ENCODE measurements around the gene SYT8. TPM values are rescaled to one million over a fixed set of nuclear protein-coding genes. Genes with fewer than 3 reads are reported as not detected.

The SYT8 gene
- total RNA-seq, 1 experiment from 2014 or later = 308 TPM

GRCh38 chr11:1829039-1829820 lies 5.6 kb upstream of the SYT8 start:
- Mint-ChIP-seq H3K27ac (ENCODE audit: low read depth, unreplicated experiment) (peak overlapping the region; percentile 79), H3K4me3 (ENCODE audit: unreplicated experiment) (peak overlapping the region; percentile 21), H3K4me1 (ENCODE audit: insufficient read depth, unreplicated experiment) (peaks cover 58% of the 10 kb centered on the region), H3K36me3 (ENCODE audit: insufficient read depth, unreplicated experiment) (no peaks in the 10 kb centered on the region), H3K27me3 (ENCODE audit: insufficient read depth, unreplicated experiment) (no peaks in the 10 kb centered on the region), H3K9me3 (ENCODE audit: unreplicated experiment) (no peaks in the 10 kb centered on the region)
- no peak for TF ChIP-seq CTCF (IDR thresholded peaks at IDR 0.05; ENCODE audit: unreplicated experiment)
- DNase-seq (ENCODE audit: unreplicated experiment) = peak; percentile 89
- ChIA-PET POLR2A (interaction anchor here (0.6 to 7.8 kb wide), 12 partner anchors 9 to 135 kb away, joined by 3 to 115 read pairs (median 5); partner anchors contain the start of genes CTSD, IFITM10 and TNNI2), CTCF (interaction anchor here (0.6 to 5.8 kb wide), 6 partner anchors 36 to 297 kb away, joined by 3 to 171 read pairs (median 6); no protein-coding TSS in a partner anchor)
- no TSS peak for BruUV-seq (replicated peaks)
- intact Hi-C loops (cut with micrococcal nuclease) = loop anchor here (5.0 kb wide), 1 partner anchor 82 kb away; no protein-coding TSS in a partner anchor

- no peak overlapping the region for H3K4me3 Mint-ChIP-seq (ENCODE audit: unreplicated experiment)
- H3K36me3 Mint-ChIP-seq (ENCODE audit: insufficient read depth, unreplicated experiment) = no peaks in the 10 kb centered on the region
- no TSS peak for BruUV-seq (replicated peaks)
- ChIA-PET POLR2A (interaction anchor here (0.7 to 7.8 kb wide), 9 partner anchors 9 to 136 kb away, joined by 3 to 115 read pairs (median 8); partner anchors contain the start of genes CTSD, IFITM10 and TNNI2), CTCF (interaction anchor here (0.6 to 5.8 kb wide), 7 partner anchors 37 to 297 kb away, joined by 3 to 171 read pairs (median 4); partner anchors contain the start of gene CTSD)
- no peak for DNase-seq (ENCODE audit: unreplicated experiment)
- peaks cover 63% of the 10 kb centered on the region for H3K4me1 Mint-ChIP-seq (ENCODE audit: insufficient read depth, unreplicated experiment)
- no peaks in the 10 kb centered on the region for H3K9me3 Mint-ChIP-seq (ENCODE audit: unreplicated experiment)
- TF ChIP-seq CTCF (IDR thresholded peaks at IDR 0.05; ENCODE audit: unreplicated experiment) = no peak
- intact Hi-C loops (cut with micrococcal nuclease) = loop anchor here (1.0 to 10.0 kb wide), 2 partner anchors 68 to 275 kb away; no protein-coding TSS in a partner anchor
- no peak overlapping the region for H3K27ac Mint-ChIP-seq (ENCODE audit: low read depth, unreplicated experiment)
- no peaks in the 10 kb centered on the region for H3K27me3 Mint-ChIP-seq (ENCODE audit: insufficient read depth, unreplicated experiment)
Measured at GRCh38 chr11:1830004-1830321, 4.8 kb upstream of the SYT8 start.

- BruUV-seq (replicated peaks) = no TSS peak
- Mint-ChIP-seq H3K36me3 (ENCODE audit: insufficient read depth, unreplicated experiment) (peaks cover 4% of the 10 kb centered on the region), H3K4me1 (ENCODE audit: insufficient read depth, unreplicated experiment) (peaks cover 63% of the 10 kb centered on the region), H3K27me3 (ENCODE audit: insufficient read depth, unreplicated experiment) (no peaks in the 10 kb centered on the region), H3K9me3 (ENCODE audit: unreplicated experiment) (no peaks in the 10 kb centered on the region), H3K4me3 (ENCODE audit: unreplicated experiment) (peak overlapping the region; percentile 46), H3K27ac (ENCODE audit: low read depth, unreplicated experiment) (peak overlapping the region; percentile 75)
- TF ChIP-seq CTCF (IDR thresholded peaks at IDR 0.05; ENCODE audit: unreplicated experiment) = no peak
- CTCF ChIA-PET = interaction anchor here (0.7 to 5.8 kb wide), 8 partner anchors 37 to 267 kb away, joined by 3 to 171 read pairs (median 15); partner anchors contain the start of genes CTSD and IFITM10
- intact Hi-C loops (cut with micrococcal nuclease) = loop anchor here (1.0 to 10.0 kb wide), 2 partner anchors 68 to 276 kb away; no protein-coding TSS in a partner anchor
- DNase-seq (ENCODE audit: unreplicated experiment) = peak; percentile 94
- POLR2A ChIA-PET = interaction anchor here (0.7 to 7.8 kb wide), 11 partner anchors 8 to 137 kb away, joined by 3 to 115 read pairs (median 5); partner anchors contain the start of genes CTSD, IFITM10 and TNNI2
Measured at GRCh38 chr11:1830322-1831223, 4.2 kb upstream of the SYT8 start.

Data from MCF 10A (cell line).